Effector memory CD4-positive, alpha-beta T cell (primary cell): ENCODE results near the gene ZBTB20.

ENCODE experiments used
- DNase-seq, 3 donors: peaks; one replicate each; pipeline ENCODE4 v3.0.0-alpha.2; 2020
- H3K27ac ChIP-seq: 2 replicates; pipeline ENCODE4 v1.7.0; 2013; ENCODE audit warnings: mild to moderate bottlenecking, low read length, moderate library complexity; ENCODE audit not compliant: insufficient read depth, poor library complexity, severe bottlenecking
- H3K27me3 ChIP-seq: replicated peaks from 2 replicates; pipeline ENCODE4 v1.7.0; 2013; ENCODE audit warnings: mild to moderate bottlenecking, low read length; ENCODE audit not compliant: insufficient read depth, control insufficient read depth, poor library complexity, severe bottlenecking
- H3K36me3 ChIP-seq: 2 replicates; pipeline ENCODE4 v1.7.0; 2013; ENCODE audit warnings: mild to moderate bottlenecking, low read length, moderate library complexity; ENCODE audit not compliant: control insufficient read depth, insufficient read depth
- H3K4me1 ChIP-seq: 2 replicates; pipeline ENCODE4 v1.7.0; 2013; ENCODE audit warnings: low read length, mild to moderate bottlenecking; ENCODE audit not compliant: control insufficient read depth, insufficient read depth, poor library complexity, severe bottlenecking
- H3K4me3 ChIP-seq: 2 replicates; pipeline ENCODE4 v1.7.0; 2013; ENCODE audit warnings: low read length, low read depth, mild to moderate bottlenecking; ENCODE audit not compliant: insufficient read depth, poor library complexity, severe bottlenecking
- H3K9me3 ChIP-seq: 2 replicates; pipeline ENCODE4 v1.7.0; 2013; ENCODE audit warnings: mild to moderate bottlenecking, low read length, moderate library complexity; ENCODE audit not compliant: control insufficient read depth

The ZBTB20 gene

DNA sequence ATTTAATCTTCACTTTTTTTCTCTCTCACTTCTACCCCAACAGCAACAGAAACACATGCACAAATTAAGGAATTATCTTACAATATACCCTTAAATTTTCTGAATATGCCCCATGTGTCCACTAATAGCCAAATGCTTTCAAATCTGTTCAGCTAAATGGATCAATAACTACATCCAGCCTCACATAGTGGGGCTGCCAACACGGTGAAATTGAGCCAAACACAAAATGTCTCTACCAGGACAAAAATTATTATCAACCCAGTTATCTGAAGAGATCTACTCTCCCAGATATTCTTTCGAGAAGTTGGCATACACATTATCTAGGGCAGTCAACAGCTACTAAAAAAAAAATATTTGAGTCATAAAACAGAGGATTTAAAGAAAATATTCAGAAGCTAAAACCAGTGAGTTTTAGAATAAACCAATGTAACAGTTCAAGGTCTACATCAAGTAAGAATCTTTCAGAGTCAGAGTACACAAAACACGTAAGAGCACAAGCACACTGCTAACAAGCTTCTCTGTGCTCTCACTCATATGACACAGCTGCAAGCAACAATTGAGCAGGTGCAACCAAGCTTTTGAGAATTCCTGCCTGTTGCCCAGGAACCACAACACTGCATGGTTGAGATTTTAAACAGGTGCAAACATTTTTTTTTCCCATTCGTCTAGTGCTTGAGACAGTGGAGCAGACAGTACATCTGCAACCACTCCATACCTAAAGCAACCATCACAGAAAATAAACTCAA lies 247.7 kb downstream of the ZBTB20 start:
- Histone ChIP-seq H3K36me3 (no peaks in the 10 kb centered on the region), H3K9me3 (no peaks in the 10 kb centered on the region), H3K27me3 (no peaks in the 10 kb centered on the region), H3K4me3 (no peak overlapping the region), H3K4me1 (no peaks in the 10 kb centered on the region), H3K27ac (no peak overlapping the region)
- no peak for DNase-seq

DNA sequence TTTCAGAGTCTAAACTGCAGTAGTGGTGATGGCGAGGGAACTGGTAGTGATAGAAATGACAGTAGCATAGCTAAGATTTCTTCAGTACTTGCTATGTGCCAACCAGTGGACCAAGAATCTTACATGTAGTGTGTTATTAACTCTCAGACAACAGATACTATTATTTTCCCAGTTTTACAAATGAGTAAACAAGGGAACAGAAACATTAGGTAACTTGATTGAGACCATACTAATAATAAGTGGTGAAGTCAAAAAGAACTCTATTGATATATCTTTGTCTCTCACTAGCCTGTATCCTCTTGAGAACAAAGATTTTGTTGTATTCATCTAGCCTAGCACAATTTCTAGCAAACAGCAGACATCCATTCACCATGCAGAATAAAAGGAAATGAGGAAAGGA lies 250.1 kb downstream of the ZBTB20 start:
- H3K4me3 ChIP-seq = no peak overlapping the region
- no peak for DNase-seq

DNA sequence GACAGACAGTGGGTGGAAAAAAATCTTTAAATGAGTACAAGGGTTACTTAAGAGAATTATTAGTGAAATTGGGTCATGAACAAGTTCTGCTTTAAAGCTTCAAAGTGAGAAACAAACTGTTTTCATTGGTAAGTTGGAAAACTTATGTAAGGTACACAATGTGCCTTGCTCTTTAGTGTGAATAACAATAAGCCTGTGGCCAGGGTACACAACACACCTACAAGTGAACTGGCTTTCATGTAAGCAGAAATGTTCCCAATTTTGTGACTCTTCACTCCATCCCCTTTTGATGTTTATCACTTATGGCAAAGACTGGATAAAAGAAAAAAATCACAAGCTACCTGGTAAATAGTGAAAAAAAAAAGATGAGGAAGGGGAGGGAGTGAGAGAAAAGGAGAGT lies 253.7 kb downstream of the ZBTB20 start:
- H3K36me3 ChIP-seq = no peaks in the 10 kb centered on the region
- no peaks in the 10 kb centered on the region for H3K4me1 ChIP-seq
- DNase-seq = no peak
- no peak overlapping the region for H3K27ac ChIP-seq
- no peaks in the 10 kb centered on the region for H3K27me3 ChIP-seq
- no peaks in the 10 kb centered on the region for H3K9me3 ChIP-seq
- H3K4me3 ChIP-seq = no peak overlapping the region

More for the DNA sequence above, 250.1 kb downstream of the ZBTB20 start:
- H3K27ac ChIP-seq = no peak overlapping the region
- H3K4me1 ChIP-seq = no peaks in the 10 kb centered on the region
- no peaks in the 10 kb centered on the region for H3K27me3 ChIP-seq
- H3K9me3 ChIP-seq = no peaks in the 10 kb centered on the region
- H3K36me3 ChIP-seq = no peaks in the 10 kb centered on the region

DNA sequence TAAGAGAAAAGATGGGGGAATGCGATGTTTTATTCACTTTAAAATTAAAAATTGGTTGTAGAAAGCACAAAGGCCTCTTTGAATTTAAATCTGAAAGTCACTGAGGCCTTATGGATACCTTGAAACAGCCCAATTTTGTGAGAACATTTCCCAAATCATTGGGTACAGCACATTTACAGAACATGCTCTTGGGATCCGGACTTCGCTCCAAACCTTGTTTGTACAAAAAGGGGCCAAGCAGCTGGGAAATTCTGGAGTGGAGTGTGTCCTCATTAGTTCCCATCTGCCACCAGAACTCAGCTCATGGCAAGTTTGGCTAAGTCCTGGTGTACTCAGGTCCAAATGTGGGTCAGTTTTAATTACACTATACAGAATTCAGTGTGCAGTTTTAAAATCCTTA lies 254.2 kb downstream of the ZBTB20 start:
- H3K9me3 ChIP-seq = no peaks in the 10 kb centered on the region
- H3K4me1 ChIP-seq = no peaks in the 10 kb centered on the region
- H3K27ac ChIP-seq = no peak overlapping the region
- DNase-seq = no peak
- H3K4me3 ChIP-seq = no peak overlapping the region
- no peaks in the 10 kb centered on the region for H3K27me3 ChIP-seq
- no peaks in the 10 kb centered on the region for H3K36me3 ChIP-seq

DNA sequence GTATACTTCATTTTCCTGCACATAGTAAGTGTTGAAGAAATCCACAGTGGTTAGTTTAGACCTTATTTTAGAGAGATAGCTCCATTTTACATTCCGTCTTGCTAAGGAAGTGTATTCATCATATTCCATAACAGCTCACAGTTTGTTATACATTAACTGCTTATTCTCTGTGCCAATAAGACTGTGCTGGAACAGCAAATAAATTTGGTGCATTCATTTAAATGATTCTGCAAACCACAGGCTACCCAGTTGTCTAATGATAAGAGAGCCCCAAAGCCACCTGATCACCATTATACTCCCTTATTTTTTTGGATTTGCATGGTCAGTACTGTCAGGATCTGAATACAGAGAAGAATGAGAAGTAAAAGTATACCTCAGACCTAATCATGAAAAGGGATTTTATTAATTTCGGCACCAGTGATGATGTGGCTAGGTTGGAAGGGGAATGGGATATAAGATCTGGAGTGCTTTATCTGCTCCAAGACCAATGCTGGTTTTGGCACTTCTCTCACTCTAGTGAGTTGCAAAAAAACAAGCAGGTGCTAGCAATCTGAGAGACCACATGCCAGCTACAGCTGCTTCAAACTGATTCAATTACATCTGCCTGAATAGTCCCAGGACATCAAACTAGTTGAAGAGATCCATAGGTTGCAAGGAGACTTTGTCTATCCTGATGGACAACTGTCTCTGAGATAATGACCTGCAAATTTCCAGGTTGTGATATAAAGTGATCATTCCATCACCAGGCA lies 254.8 kb downstream of the ZBTB20 start:
- Histone ChIP-seq H3K27ac (no peak overlapping the region), H3K36me3 (no peaks in the 10 kb centered on the region), H3K9me3 (no peaks in the 10 kb centered on the region), H3K4me3 (no peak overlapping the region), H3K27me3 (no peaks in the 10 kb centered on the region), H3K4me1 (no peaks in the 10 kb centered on the region)
- no peak for DNase-seq

DNA sequence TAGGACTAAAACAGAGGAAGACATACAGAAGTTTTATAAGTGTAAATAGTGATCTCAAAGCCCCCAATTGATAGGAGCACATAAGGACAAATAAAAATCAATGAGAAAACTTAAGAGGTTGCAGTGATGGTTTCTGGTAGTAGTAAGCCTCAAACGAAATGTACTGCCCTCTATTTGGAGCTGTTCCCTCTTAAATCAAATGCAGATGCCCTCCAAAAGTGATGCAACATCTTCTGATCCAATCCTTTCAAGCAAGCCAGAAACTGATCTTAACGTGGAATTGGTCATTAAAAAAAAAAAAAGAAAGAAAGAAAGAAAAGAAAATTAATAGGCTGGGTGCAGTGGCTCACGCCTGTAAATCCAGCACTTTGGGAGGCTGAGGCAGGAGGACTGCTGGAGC lies 259.3 kb downstream of the ZBTB20 start:
- Histone ChIP-seq H3K4me3 (no peak overlapping the region), H3K27me3 (no peaks in the 10 kb centered on the region), H3K36me3 (no peaks in the 10 kb centered on the region), H3K4me1 (no peaks in the 10 kb centered on the region), H3K9me3 (no peaks in the 10 kb centered on the region), H3K27ac (no peak overlapping the region)
- DNase-seq = no peak

DNA sequence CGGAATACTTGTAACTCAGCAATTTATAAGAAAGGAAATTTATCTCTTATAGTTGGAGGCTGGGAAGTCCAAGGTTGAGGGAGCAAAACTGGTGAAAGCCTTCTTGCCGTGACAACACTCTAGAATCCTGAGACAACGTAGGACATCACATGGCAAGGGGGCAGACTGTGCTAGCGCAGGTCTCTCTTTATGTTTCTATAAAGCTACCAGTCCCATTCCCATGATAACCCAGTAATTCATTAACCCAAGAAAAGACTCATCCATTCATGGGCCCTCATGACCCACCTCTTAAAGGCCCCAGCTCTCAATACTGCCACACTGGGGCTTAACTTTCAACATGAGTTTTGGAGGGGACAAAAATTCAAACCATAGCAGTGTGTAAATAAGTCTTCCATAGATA lies 260.2 kb downstream of the ZBTB20 start:
- Histone ChIP-seq H3K9me3 (no peaks in the 10 kb centered on the region), H3K27me3 (no peaks in the 10 kb centered on the region), H3K36me3 (no peaks in the 10 kb centered on the region), H3K4me1 (no peaks in the 10 kb centered on the region), H3K4me3 (no peak overlapping the region), H3K27ac (no peak overlapping the region)
- DNase-seq = no peak

DNA sequence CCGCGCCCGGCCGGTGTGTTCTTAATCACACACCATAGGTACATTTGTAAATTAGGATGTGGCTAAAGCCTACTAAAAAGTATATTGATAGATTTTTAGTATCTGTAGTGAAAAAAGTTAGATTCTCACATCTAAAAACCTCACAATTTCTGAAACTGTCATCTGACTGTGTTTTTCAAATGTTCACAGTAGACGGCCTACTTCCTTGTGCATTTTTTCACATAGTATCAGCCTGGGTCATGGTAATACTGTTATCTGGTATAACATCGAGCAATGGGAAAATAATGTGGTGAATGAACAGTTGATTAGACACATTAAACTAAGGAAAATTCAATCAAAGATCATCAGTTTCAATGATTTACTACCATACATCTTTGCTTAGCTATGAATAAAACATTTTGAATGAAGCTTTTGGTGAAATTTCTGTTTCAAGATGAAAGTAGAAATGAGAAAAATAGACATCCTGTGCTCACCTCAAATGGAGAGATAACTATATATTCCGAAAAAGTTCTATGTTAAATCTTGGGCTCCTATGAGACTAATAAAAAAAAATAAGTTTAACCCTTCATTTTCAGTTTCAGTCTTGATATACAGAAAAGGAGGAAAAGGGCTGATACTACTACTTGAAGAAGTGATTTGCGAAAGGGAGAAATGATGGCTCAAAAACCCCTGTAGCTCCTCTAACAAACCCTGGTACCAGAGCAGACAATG lies 262.7 kb downstream of the ZBTB20 start:
- Histone ChIP-seq H3K4me3 (no peak overlapping the region), H3K36me3 (no peaks in the 10 kb centered on the region), H3K27me3 (no peaks in the 10 kb centered on the region), H3K27ac (no peak overlapping the region), H3K9me3 (no peaks in the 10 kb centered on the region), H3K4me1 (no peaks in the 10 kb centered on the region)
- no peak for DNase-seq

DNA sequence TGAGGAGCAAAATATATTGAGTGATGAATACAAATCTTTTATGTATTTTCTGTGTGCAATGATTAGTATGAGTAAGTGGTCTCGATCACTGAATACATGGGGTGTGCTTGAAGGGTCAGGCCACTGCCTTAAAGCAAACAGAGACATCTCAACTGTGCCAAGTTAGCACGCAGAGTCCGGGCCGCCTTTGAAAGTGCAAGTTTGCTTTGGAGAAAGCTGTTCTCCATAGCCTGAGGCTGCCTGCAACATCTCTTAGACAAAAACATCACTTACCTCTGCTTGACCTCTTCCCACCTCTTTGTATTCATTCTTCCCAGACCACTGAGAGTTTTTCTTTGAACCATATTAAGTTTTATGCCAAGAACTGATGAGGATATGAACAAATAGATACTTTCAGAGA lies 267.0 kb downstream of the ZBTB20 start:
- DNase-seq = no peak
- Histone ChIP-seq H3K9me3 (no peaks in the 10 kb centered on the region), H3K27ac (no peak overlapping the region), H3K4me1 (no peaks in the 10 kb centered on the region), H3K27me3 (no peaks in the 10 kb centered on the region), H3K36me3 (no peaks in the 10 kb centered on the region), H3K4me3 (no peak overlapping the region)
